NCI-H2196 (cell line): ENCODE results near the gene QSOX2.

Experiments
- DNase-seq: peaks from one replicate; lab custom pipeline; 2025; ENCODE audit not compliant: unreplicated experiment; lab: John Stamatoyannopoulos, UW

The QSOX2 gene

GRCh38 chr9:136178773-136179075 lies 66.9 kb downstream of the QSOX2 start:
- no peak for DNase-seq

GRCh38 chr9:136178061-136178772 lies 67.4 kb downstream of the QSOX2 start:
- DNase-seq: no peak

- DNase-seq: no peak
Observed at GRCh38 chr9:136177224-136177623, 68.4 kb downstream of the QSOX2 start.

GRCh38 chr9:136175616-136176197 lies 69.9 kb downstream of the QSOX2 start:
- DNase-seq: no peak

GRCh38 chr9:136174779-136175615 lies 70.6 kb downstream of the QSOX2 start:
- DNase-seq: no peak

- no peak for DNase-seq
Observed at GRCh38 chr9:136173648-136174290, 71.8 kb downstream of the QSOX2 start.

GRCh38 chr9:136172412-136173079 lies 73.1 kb downstream of the QSOX2 start:
- peak; percentile 61 for DNase-seq

GRCh38 chr9:136171801-136172411 lies 73.7 kb downstream of the QSOX2 start:
- no peak for DNase-seq

- DNase-seq: peak; percentile 90
Observed at GRCh38 chr9:136171009-136171800, 74.4 kb downstream of the QSOX2 start.

GRCh38 chr9:136170006-136170901 lies 75.4 kb downstream of the QSOX2 start:
- no peak for DNase-seq

GRCh38 chr9:136169495-136169894 lies 76.1 kb downstream of the QSOX2 start:
- no peak for DNase-seq

GRCh38 chr9:136163248-136163850 lies 82.3 kb downstream of the QSOX2 start:
- no peak for DNase-seq

GRCh38 chr9:136160995-136161610 lies 84.5 kb downstream of the QSOX2 start:
- no peak for DNase-seq

GRCh38 chr9:136160381-136160841 lies 85.2 kb downstream of the QSOX2 start:
- peak; percentile 51 for DNase-seq

GRCh38 chr9:136159851-136160250 lies 85.8 kb downstream of the QSOX2 start:
- no peak for DNase-seq

GRCh38 chr9:136157477-136158265 lies 87.9 kb downstream of the QSOX2 start:
- no peak for DNase-seq
